Caco-2 (cell line): ENCODE data around the gene B4GALNT4. TPM values are rescaled to one million over a fixed set of nuclear protein-coding genes. Genes with fewer than 3 reads are reported as not detected.

Experiments
- BruUV-seq: library from RNA; stranded (reverse); fragments of 400-500 nt; replicated peaks from 2 replicates; lab custom pipeline; 2021; lab: Mats Ljungman, UMichigan
- CTCF ChIA-PET: fragments of 300-600 bp; sonication (Branson Sonifier 250); formaldehyde crosslinking; loops from one replicate; lab custom pipeline; 2022; ENCODE audit warnings: antibody characterized with exemption; lab: Charles Lee
- POLR2A ChIA-PET: fragments of 300-600 bp; sonication (Branson Sonifier 250); formaldehyde crosslinking; loops from one replicate; lab custom pipeline; 2022; ENCODE audit warnings: antibody characterized with exemption; lab: Charles Lee
- DNase-seq, 2 experiments: peaks; one replicate each; pipeline versions ENCODE4 v3.0.0 to v3.0.0-alpha.2; 2020 to 2022
- H3K27me3 ChIP-seq: replicated peaks from 2 replicates; pipeline ENCODE4 v1.6.0; 2011; ENCODE audit warnings: low read length; ENCODE audit not compliant: control insufficient read depth, insufficient read depth
- H3K36me3 ChIP-seq: 2 replicates; pipeline ENCODE4 v1.5.1; 2011; ENCODE audit warnings: low read length; ENCODE audit not compliant: control insufficient read depth, insufficient read depth
- H3K4me1 ChIP-seq: fragments of 250-450 bp; sonication (Bioruptor Pico); 2 replicates; pipeline ENCODE4 v1.5.1; 2020; ENCODE audit warnings: mild to moderate bottlenecking
- H3K4me3 ChIP-seq: 2 replicates; pipeline ENCODE4 v1.5.1; 2011; ENCODE audit warnings: low read depth, mild to moderate bottlenecking, control low read depth, low read length
- H3K9me3 ChIP-seq: fragments of 250-450 bp; sonication (Bioruptor Pico); 2 replicates; pipeline ENCODE4 v1.5.1; 2020; ENCODE audit warnings: mild to moderate bottlenecking, moderate library complexity
- H3K27ac Mint-ChIP-seq: one replicate; pipeline ENCODE4 v1.8.0; 2022; ENCODE audit warnings: mixed read lengths; ENCODE audit not compliant: unreplicated experiment
- H3K27me3 Mint-ChIP-seq: one replicate; pipeline ENCODE4 v1.8.0; 2022; ENCODE audit warnings: mixed read lengths; ENCODE audit not compliant: insufficient read depth, unreplicated experiment
- H3K36me3 Mint-ChIP-seq: one replicate; pipeline ENCODE4 v1.8.0; 2022; ENCODE audit warnings: mild to moderate bottlenecking, mixed read lengths; ENCODE audit not compliant: insufficient read depth, unreplicated experiment
- H3K4me1 Mint-ChIP-seq: one replicate; pipeline ENCODE4 v1.8.0; 2022; ENCODE audit warnings: low read depth, mixed read lengths; ENCODE audit not compliant: unreplicated experiment
- H3K4me3 Mint-ChIP-seq: one replicate; pipeline ENCODE4 v1.8.0; 2022; ENCODE audit warnings: mild to moderate bottlenecking, moderate library complexity, mixed read lengths; ENCODE audit not compliant: unreplicated experiment
- H3K9me3 Mint-ChIP-seq: one replicate; pipeline ENCODE4 v1.8.0; 2022; ENCODE audit warnings: mixed read lengths; ENCODE audit not compliant: unreplicated experiment
- CTCF ChIP-seq, 2 experiments: fragments of 200-600 bp in 1 of 2; IDR thresholded peaks; 1 replicate in 1 of 2; 2 replicates in 1 of 2; pipeline versions ENCODE4 v1.5.1 to v1.8.0; 2011 to 2022; ENCODE audit warnings: antibody characterized with exemption in 1 of 2, control low read depth in 1 of 2, inconsistent platforms in 1 of 2, low read depth in 1 of 2, low read length in 1 of 2, mild to moderate bottlenecking in 1 of 2, moderate library complexity in 1 of 2; ENCODE audit not compliant: insufficient read depth in 1 of 2, severe bottlenecking in 1 of 2, unreplicated experiment in 1 of 2
- intact Hi-C: fragments of 100-400 bp; cut with micrococcal nuclease; formaldehyde crosslinking; loops from one replicate; pipeline ENCODE4 v1.10.0; 2022; ENCODE audit not compliant: unreplicated experiment
- total RNA-seq: library from RNA; stranded (reverse); gene quantifications from 2 replicates; pipeline ENCODE4 v1.2.3, GENCODE V29; 2022

Gene B4GALNT4
- total RNA-seq, 1 experiment from 2014 or later: 35.6 TPM

- Mint-ChIP-seq H3K27ac (no peak overlapping the region), H3K9me3 (no peaks in the 10 kb centered on the region), H3K4me3 (no peak overlapping the region), H3K36me3 (peaks cover 22% of the 10 kb centered on the region), H3K27me3 (no peaks in the 10 kb centered on the region), H3K4me1 (peaks cover 8% of the 10 kb centered on the region)
- no peak for DNase-seq
- TF ChIP-seq CTCF (IDR thresholded peaks at IDR 0.05; ENCODE audit: insufficient read depth in 1 of 2, low read depth in 1 of 2, low read length in 1 of 2, severe bottlenecking in 1 of 2, unreplicated experiment in 1 of 2): no peak
- CTCF ChIA-PET: no interaction called here
- H3K9me3 ChIP-seq: no peaks in the 10 kb centered on the region
- H3K4me3 ChIP-seq: no peak overlapping the region
- intact Hi-C loops: no loop called here
- peaks cover 17% of the 10 kb centered on the region for H3K4me1 ChIP-seq
- POLR2A ChIA-PET: no interaction called here
- no peaks in the 10 kb centered on the region; the same call in 1 of the 2 replicates for H3K36me3 ChIP-seq
- BruUV-seq: no TSS peak
- no peaks in the 10 kb centered on the region for H3K27me3 ChIP-seq
Observed at GRCh38 chr11:377883-378500, 8.7 kb downstream of the B4GALNT4 start.

GRCh38 chr11:379205-380094 lies 10.2 kb downstream of the B4GALNT4 start:
- Mint-ChIP-seq H3K27me3 (no peaks in the 10 kb centered on the region), H3K4me1 (no peaks in the 10 kb centered on the region), H3K9me3 (no peaks in the 10 kb centered on the region), H3K27ac (no peak overlapping the region), H3K4me3 (no peak overlapping the region), H3K36me3 (peaks cover 22% of the 10 kb centered on the region)
- DNase-seq: no peak
- CTCF ChIA-PET: no interaction called here
- BruUV-seq: no TSS peak
- H3K9me3 ChIP-seq: no peaks in the 10 kb centered on the region
- no peaks in the 10 kb centered on the region for H3K27me3 ChIP-seq
- H3K36me3 ChIP-seq: no peaks in the 10 kb centered on the region; the same call in 1 of the 2 replicates
- H3K4me1 ChIP-seq: peaks cover 6% of the 10 kb centered on the region; the same call in 1 of the 2 replicates
- intact Hi-C loops: no loop called here
- POLR2A ChIA-PET: no interaction called here
- no peak for TF ChIP-seq CTCF (IDR thresholded peaks at IDR 0.05; ENCODE audit: insufficient read depth in 1 of 2, low read depth in 1 of 2, low read length in 1 of 2, severe bottlenecking in 1 of 2, unreplicated experiment in 1 of 2)
- H3K4me3 ChIP-seq: no peak overlapping the region

- POLR2A ChIA-PET: no interaction called here
- Mint-ChIP-seq H3K27ac (no peak overlapping the region), H3K9me3 (no peaks in the 10 kb centered on the region), H3K4me1 (no peaks in the 10 kb centered on the region), H3K4me3 (no peak overlapping the region), H3K27me3 (no peaks in the 10 kb centered on the region), H3K36me3 (peaks cover 22% of the 10 kb centered on the region)
- Histone ChIP-seq H3K9me3 (no peaks in the 10 kb centered on the region), H3K4me3 (no peak overlapping the region), H3K36me3 (no peaks in the 10 kb centered on the region; the same call in 1 of the 2 replicates), H3K4me1 (peaks cover 6% of the 10 kb centered on the region; the same call in 1 of the 2 replicates), H3K27me3 (no peaks in the 10 kb centered on the region)
- intact Hi-C loops: no loop called here
- TF ChIP-seq CTCF (IDR thresholded peaks at IDR 0.05; ENCODE audit: insufficient read depth in 1 of 2, low read depth in 1 of 2, low read length in 1 of 2, severe bottlenecking in 1 of 2, unreplicated experiment in 1 of 2): no peak
- CTCF ChIA-PET: no interaction called here
- no peak for DNase-seq
- no TSS peak for BruUV-seq
Observed at GRCh38 chr11:380095-380480, 10.8 kb downstream of the B4GALNT4 start.
